AG04449 (cell line): ENCODE results near the gene NGLY1.

Experiments
- CTCF ChIA-PET: fragments of 350-600 bp; formaldehyde crosslinking; extraction: SDS; loops from one replicate; lab custom pipeline; 2021; ENCODE audit warnings: antibody characterized with exemption; lab: Yijun Ruan, JAX
- POLR2A ChIA-PET: fragments of 400-600, 350-600 bp; formaldehyde crosslinking; extraction: SDS; loops from one replicate; lab custom pipeline; 2020; ENCODE audit warnings: antibody characterized with exemption, inconsistent platforms; lab: Yijun Ruan, JAX
- DNase-seq: peaks from one replicate; pipeline ENCODE4 v3.0.0-alpha.2; 2010; ENCODE audit warnings: low read depth, low spot score
- H3K4me3 ChIP-seq: 2 replicates; pipeline ENCODE4 v1.5.1; 2011; ENCODE audit warnings: low read depth, mild to moderate bottlenecking, control low read depth, low read length
- TF ChIP-seq, protein P1 (sequence below): IDR thresholded peaks from one replicate; pipeline ENCODE4 v1.5.1; 2011; ENCODE audit warnings: mild to moderate bottlenecking, moderate library complexity, low read length, control low read depth, inconsistent platforms; ENCODE audit not compliant: insufficient read depth; ENCODE audit errors: missing control alignments

Gene NGLY1

DNA sequence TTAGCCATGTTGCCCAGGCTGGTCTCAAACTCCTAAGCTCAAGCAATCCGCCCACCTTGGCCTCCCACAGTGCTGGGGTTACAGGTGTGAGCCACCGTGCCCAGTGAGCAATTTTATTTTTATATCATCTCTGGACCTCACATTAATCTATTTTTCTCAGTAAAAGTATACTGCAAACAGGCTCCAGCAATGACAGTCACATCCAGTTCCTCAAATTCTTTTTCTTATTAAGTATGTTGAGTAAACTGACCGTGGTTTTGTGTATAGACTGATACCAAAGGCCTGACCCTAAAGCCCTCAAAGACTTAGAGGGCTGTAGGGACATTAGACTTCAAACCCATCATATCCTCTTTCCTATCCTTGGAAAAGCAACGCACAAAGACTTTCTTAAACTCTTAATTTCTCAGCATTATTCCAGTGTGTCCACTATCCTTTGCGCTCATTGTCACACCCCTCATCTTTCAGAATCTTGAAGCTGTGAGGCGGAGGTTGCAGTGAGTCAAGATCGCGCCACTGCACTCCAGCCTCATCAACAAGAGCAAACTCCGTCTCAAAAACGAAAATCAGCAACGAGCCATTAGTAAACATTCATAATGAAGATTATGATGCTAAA is 2.0 kb downstream of the NGLY1 start:
- DNase-seq = no peak
- CTCF ChIA-PET = interaction anchor here (1.0 to 1.2 kb wide), 3 partner anchors 9 to 134 kb away, joined by 3 to 4 read pairs (median 3); no protein-coding TSS in a partner anchor
- TF ChIP-seq, protein P1, sequence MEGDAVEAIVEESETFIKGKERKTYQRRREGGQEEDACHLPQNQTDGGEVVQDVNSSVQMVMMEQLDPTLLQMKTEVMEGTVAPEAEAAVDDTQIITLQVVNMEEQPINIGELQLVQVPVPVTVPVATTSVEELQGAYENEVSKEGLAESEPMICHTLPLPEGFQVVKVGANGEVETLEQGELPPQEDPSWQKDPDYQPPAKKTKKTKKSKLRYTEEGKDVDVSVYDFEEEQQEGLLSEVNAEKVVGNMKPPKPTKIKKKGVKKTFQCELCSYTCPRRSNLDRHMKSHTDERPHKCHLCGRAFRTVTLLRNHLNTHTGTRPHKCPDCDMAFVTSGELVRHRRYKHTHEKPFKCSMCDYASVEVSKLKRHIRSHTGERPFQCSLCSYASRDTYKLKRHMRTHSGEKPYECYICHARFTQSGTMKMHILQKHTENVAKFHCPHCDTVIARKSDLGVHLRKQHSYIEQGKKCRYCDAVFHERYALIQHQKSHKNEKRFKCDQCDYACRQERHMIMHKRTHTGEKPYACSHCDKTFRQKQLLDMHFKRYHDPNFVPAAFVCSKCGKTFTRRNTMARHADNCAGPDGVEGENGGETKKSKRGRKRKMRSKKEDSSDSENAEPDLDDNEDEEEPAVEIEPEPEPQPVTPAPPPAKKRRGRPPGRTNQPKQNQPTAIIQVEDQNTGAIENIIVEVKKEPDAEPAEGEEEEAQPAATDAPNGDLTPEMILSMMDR = no peak
- no peak overlapping the region for H3K4me3 ChIP-seq
- POLR2A ChIA-PET = no interaction called here

DNA sequence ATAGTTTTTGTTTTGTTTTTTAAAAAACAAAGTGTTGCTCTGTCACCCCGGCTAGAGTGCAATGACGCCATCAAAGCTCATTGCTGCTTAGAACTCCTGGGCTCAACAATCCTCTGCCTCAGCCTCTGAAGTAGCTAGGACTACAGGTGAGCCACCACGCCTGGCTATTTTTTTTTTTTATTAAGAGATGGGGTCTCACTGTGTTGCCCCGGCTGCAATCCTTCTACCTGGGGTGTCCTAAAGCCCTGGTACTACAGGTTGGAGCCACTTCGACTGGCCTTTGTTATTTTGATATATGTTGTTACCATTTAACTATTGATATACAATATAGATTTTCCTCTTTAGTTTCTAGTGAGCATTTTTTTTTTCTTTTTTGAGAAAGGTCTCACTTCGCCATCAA is 2.6 kb downstream of the NGLY1 start:
- DNase-seq = no peak
- CTCF ChIA-PET = interaction anchor here (0.7 to 1.2 kb wide), 3 partner anchors 24 to 148 kb away, joined by 3 read pairs; no protein-coding TSS in a partner anchor
- TF ChIP-seq, protein P1 = no peak
- no peak overlapping the region for H3K4me3 ChIP-seq
- POLR2A ChIA-PET = no interaction called here

DNA sequence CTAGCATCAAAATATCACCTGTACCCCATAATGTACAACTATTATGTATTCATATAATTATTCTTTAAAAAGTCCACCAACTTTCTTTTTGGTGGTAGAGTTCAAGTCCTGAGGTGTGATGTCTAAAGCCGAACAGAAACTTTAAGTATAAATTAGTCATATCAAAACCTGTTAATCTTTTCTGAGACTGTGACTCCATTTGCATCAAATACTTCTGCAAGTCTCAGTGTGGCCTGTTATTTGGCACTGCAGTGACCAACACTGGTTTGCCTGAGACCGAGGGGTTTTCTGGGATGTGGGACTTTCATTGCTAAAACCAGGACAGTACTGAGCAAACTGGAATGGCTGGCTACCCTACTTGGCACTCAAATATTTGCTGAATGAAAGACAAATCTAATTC is 7.3 kb downstream of the NGLY1 start:
- TF ChIP-seq, protein P1 = no peak
- CTCF ChIA-PET = no interaction called here
- DNase-seq = no peak
- POLR2A ChIA-PET = no interaction called here
- H3K4me3 ChIP-seq = no peak overlapping the region

DNA sequence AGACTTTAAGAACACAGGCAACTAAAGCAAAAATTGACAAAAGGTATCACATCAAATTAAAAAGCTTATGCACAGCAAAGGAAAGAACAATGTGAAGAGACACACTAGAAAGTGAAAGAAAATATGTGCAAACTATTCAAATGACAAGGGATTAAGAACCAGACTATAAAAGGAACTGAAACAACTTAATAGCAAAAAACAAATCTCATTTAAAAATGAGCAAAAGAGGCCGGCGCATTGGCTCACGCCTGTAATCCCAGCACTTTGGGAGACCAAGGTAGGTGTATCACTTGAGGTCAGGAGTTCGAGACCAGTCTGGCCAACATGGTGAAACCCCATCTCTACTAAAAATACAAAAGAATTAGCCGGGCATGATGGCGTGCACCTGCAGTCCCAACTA is 14.4 kb downstream of the NGLY1 start:
- DNase-seq = no peak
- POLR2A ChIA-PET = no interaction called here
- H3K4me3 ChIP-seq = no peak overlapping the region
- TF ChIP-seq, protein P1 = no peak
- CTCF ChIA-PET = no interaction called here

DNA sequence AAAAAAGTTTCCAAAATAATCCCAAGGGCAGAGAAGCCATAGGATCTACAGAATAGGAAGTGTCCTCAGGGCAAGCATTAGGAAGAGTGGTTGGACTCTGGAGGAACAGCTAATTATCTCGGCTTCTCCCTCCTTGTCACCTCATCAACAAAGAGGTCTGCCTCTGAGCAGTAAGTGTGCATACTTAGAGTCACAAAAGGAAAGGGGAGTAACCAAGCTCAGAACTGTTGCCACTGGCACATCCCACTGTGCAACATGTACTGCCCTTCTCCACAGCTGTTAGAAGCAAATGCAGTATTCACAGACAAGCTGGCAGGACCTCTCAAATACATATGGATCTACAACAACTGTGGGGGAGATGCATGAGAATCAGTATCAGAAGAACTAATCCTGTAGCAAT is 31.5 kb downstream of the NGLY1 start:
- CTCF ChIA-PET = no interaction called here
- POLR2A ChIA-PET = no interaction called here
- no peak overlapping the region for H3K4me3 ChIP-seq
- DNase-seq = no peak
- TF ChIP-seq, protein P1 = no peak

DNA sequence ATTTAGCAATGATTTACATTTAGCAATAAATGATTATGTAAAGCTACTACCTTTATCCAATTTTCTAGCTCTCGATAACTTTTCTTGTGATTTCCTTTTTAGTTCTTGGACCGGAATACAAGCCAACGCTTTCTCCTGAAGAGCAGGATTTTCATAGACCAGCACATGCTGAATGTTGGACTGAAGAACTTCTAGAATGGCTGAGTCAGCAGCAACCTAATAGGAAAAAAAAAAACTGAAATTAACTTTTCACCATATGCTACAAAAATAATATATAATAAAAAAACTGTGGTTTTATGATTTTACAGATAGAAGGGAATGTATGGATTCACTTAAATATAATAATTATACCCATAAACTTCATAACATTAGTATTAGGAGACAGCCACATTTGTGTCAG is 32.2 kb downstream of the NGLY1 start:
- no peak for DNase-seq
- POLR2A ChIA-PET = no interaction called here
- CTCF ChIA-PET = no interaction called here
- TF ChIP-seq, protein P1 = no peak
- no peak overlapping the region for H3K4me3 ChIP-seq
